ENCODE results near the gene CYP4F2.
"Not testable (repeated sequence)": the region's sequence is repeated elsewhere in the genome, so short reads cannot be mapped to it uniquely, and the experiment has no call there.

Gene CYP4F2

GRCh38 chr19:15900504-15900903 is 2.6 kb upstream of the CYP4F2 start:
- FAIRE-seq (no peak), DNase-seq (ENCODE audit: insufficient read length, low spot score) (no peak)

GRCh38 chr19:15900032-15900431 is 2.2 kb upstream of the CYP4F2 start:
- not testable (repeated sequence) for DNase-seq (ENCODE audit: insufficient read length, low spot score); FAIRE-seq

GRCh38 chr19:15899561-15899960 is 1.7 kb upstream of the CYP4F2 start:
- FAIRE-seq; DNase-seq (ENCODE audit: insufficient read length, low spot score): not testable (repeated sequence)

GRCh38 chr19:15897026-15897737 is 692 bp downstream of the CYP4F2 start:
- no peak for DNase-seq (ENCODE audit: insufficient read length, low spot score)
- no peak for FAIRE-seq

- no peak for FAIRE-seq
These were observed 1.9 kb downstream of the CYP4F2 start for GRCh38 chr19:15895876-15896430.

GRCh38 chr19:15894359-15894758 is 3.5 kb downstream of the CYP4F2 start:
- FAIRE-seq: no peak

More at GRCh38 chr19:15895876-15896430, 1.9 kb downstream of the CYP4F2 start:
- no peak for DNase-seq (ENCODE audit: insufficient read length, low spot score)

GRCh38 chr19:15893477-15893876 is 4.4 kb downstream of the CYP4F2 start:
- FAIRE-seq: no peak
- no peak for DNase-seq (ENCODE audit: insufficient read length, low spot score)

More at GRCh38 chr19:15894359-15894758, 3.5 kb downstream of the CYP4F2 start:
- DNase-seq (ENCODE audit: insufficient read length, low spot score): no peak

GRCh38 chr19:15892012-15892411 is 5.9 kb downstream of the CYP4F2 start:
- DNase-seq (ENCODE audit: insufficient read length, low spot score): no peak
- no peak for FAIRE-seq

- FAIRE-seq: no peak
- no peak for DNase-seq (ENCODE audit: insufficient read length, low spot score)
These were observed 6.4 kb downstream of the CYP4F2 start for GRCh38 chr19:15891434-15891833.

- not testable (repeated sequence) for FAIRE-seq; DNase-seq (ENCODE audit: insufficient read length, low spot score)
These were observed 8.5 kb downstream of the CYP4F2 start for GRCh38 chr19:15889339-15889738.

- FAIRE-seq (no peak), DNase-seq (ENCODE audit: insufficient read length, low spot score) (no peak)
These were observed 12.0 kb downstream of the CYP4F2 start for GRCh38 chr19:15885919-15886318.

GRCh38 chr19:15885167-15885566 is 12.7 kb downstream of the CYP4F2 start:
- FAIRE-seq (no peak), DNase-seq (ENCODE audit: insufficient read length, low spot score) (no peak)

- FAIRE-seq; DNase-seq (ENCODE audit: insufficient read length, low spot score): not testable (repeated sequence)
These were observed 14.5 kb downstream of the CYP4F2 start for GRCh38 chr19:15883329-15883728.

- DNase-seq (ENCODE audit: insufficient read length, low spot score) (no peak), FAIRE-seq (no peak)
These were observed 22.9 kb downstream of the CYP4F2 start for GRCh38 chr19:15874821-15875474.

GRCh38 chr19:15873771-15874170 is 24.1 kb downstream of the CYP4F2 start:
- not testable (repeated sequence) for FAIRE-seq; DNase-seq (ENCODE audit: insufficient read length, low spot score)

- DNase-seq (ENCODE audit: insufficient read length, low spot score) (no peak), FAIRE-seq (no peak)
These were observed 26.3 kb downstream of the CYP4F2 start for GRCh38 chr19:15871570-15871969.

GRCh38 chr19:15869873-15870272 is 28.0 kb downstream of the CYP4F2 start:
- DNase-seq (ENCODE audit: insufficient read length, low spot score) (no peak), FAIRE-seq (no peak)

- DNase-seq (ENCODE audit: insufficient read length, low spot score) (peak; percentile 41), FAIRE-seq (peak; percentile 26)
These were observed 28.7 kb downstream of the CYP4F2 start for GRCh38 chr19:15869109-15869555.

GRCh38 chr19:15866636-15867035 is 31.2 kb downstream of the CYP4F2 start:
- FAIRE-seq: no peak

GRCh38 chr19:15864824-15865223 is 33.0 kb downstream of the CYP4F2 start:
- FAIRE-seq: no peak
- no peak for DNase-seq (ENCODE audit: insufficient read length, low spot score)

More at GRCh38 chr19:15866636-15867035, 31.2 kb downstream of the CYP4F2 start:
- no peak for DNase-seq (ENCODE audit: insufficient read length, low spot score)

- no peak for DNase-seq (ENCODE audit: insufficient read length, low spot score)
- no peak for FAIRE-seq
These were observed 34.6 kb downstream of the CYP4F2 start for GRCh38 chr19:15863272-15863671.

GRCh38 chr19:15862444-15862843 is 35.4 kb downstream of the CYP4F2 start:
- FAIRE-seq (no peak), DNase-seq (ENCODE audit: insufficient read length, low spot score) (no peak)
